RCC 7860 (cell line): ENCODE measurements around the gene RGS10.

Experiments
- DNase-seq: peaks from one replicate; pipeline ENCODE4 v3.0.0-alpha.2; 2015; ENCODE audit warnings: low spot score
- FAIRE-seq: peaks from 2 replicates; lab custom pipeline; 2012; peaks lifted over from hg19 to GRCh38; lab: Jason Lieb, UNC

The RGS10 gene

GRCh38 chr10:119499677-119500002 lies 42.9 kb downstream of the RGS10 start:
- DNase-seq (no peak), FAIRE-seq (no peak)

- peak; percentile 86 for DNase-seq
- peak; percentile 90 for FAIRE-seq
Observed at GRCh38 chr10:119498889-119499676, 43.4 kb downstream of the RGS10 start.

GRCh38 chr10:119497243-119497642 lies 45.3 kb downstream of the RGS10 start:
- no peak for DNase-seq
- no peak for FAIRE-seq

DNA sequence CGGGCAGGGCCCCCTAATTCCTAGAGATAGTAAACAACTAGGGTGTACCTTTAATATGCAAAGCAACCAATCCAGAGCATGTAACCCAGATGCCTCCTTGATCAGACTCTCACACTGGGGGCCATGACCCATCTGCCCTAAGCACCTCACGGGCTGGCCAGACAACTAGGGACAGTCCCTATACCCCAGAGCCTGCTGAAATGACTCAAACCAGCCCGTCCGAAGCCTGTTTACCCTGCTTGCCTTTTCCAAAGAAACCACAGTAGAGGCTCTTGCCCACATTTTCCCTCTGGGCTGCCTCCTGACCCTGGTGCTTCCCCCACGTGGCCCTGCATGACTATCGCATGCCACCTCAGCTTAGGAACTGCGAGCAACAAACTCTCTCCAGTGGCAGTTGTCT lies 46.2 kb downstream of the RGS10 start:
- FAIRE-seq (peak; percentile 61), DNase-seq (peak; percentile 78)

GRCh38 chr10:119495545-119495944 lies 47.0 kb downstream of the RGS10 start:
- FAIRE-seq, result no peak

GRCh38 chr10:119495021-119495505 lies 47.5 kb downstream of the RGS10 start:
- DNase-seq, result no peak
- FAIRE-seq, result no peak

More at GRCh38 chr10:119495545-119495944, 47.0 kb downstream of the RGS10 start:
- DNase-seq, result no peak

DNA sequence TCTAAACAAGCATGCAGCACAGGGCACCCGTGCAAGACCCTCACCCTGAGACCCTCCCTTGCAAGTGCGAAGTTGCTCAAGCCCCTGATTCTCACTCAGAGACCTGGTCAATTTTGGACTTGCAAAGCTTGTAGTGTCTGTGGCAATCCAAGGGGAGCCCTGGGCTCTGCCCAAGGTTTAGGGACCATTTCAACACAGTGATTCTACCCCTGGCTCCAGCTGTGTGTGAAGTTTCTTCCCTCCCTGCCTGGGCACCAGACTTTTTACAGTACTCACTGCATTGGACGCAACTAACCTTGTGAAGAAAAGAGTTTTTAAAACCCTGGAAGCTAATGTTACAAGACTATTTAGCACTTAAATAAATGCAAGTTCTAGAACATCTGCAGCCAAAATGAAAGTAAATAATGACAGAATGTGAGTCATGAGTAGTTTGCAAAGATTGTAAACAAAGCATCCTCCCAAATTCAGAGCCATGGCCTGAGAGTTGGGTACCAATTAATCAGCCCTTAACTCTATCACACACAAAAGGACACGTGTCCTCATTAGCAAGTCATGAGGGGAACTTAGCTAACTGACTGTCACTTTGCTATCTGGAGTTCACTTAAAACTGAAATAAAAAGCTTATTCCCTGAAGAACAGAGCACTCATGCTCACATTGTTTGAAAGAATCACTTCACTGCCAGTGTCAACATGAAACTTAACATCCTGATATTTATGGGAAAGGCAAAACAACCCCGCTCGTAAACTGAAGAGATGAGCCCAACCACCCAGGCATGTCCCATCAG lies 48.1 kb downstream of the RGS10 start:
- no peak for DNase-seq
- FAIRE-seq, result no peak

DNA sequence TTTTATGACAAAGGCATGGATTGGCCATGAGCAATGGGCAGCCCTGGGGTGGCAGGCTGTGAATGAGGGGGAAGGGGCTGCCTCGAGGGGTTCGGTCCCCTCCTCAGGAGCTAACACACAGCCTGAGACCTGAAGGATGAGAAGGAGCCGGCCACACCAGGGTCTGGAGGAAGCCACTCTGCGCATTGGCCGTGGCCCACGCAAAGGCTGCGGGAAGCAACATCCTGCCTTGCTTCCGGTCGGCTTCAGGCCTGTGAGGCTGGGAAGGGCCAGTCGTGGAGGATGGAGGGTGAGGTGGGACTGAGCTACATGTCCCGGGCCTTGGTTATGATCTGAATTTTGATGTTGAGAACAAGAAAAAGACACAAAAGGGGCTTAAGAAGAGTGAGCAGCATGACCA lies 49.4 kb downstream of the RGS10 start:
- DNase-seq (no peak), FAIRE-seq (no peak)

DNA sequence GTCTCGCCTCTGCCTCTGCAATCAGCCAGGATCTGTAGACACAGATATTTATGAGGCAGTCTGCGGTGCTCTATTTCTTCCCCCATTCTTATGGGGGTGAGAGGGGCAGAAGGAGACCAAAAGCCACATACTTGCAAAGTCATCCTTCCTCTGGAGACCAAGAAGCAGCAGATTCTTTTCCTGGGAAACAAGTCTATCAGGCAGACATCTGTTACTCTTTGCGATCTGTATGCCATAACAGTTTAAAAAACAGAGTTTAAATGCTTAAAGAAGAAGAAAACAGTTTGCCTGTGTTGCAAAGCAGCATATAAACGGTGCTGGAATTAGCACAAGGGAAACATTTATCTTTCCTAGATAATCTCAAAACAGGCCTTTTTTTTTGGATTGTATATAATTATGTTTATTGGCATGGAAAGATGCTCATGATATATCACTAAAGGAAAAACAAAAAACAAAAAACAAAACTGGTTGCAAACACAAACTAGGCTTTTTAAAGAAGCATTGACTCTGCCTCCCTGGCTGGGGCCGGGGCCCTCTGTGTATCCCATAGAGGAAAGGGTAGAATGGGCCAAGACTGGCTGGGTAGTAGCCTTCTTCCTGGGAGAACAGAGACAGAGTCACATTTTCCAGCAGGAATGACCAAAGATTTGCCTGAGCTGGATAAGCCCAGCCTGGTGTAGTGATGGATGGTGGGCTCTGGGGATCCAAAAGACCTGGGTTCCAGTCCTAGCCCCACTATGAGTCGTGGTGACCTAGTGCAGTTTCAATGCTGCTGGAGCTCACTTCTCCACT lies 50.4 kb downstream of the RGS10 start:
- FAIRE-seq, result no peak
- no peak for DNase-seq

DNA sequence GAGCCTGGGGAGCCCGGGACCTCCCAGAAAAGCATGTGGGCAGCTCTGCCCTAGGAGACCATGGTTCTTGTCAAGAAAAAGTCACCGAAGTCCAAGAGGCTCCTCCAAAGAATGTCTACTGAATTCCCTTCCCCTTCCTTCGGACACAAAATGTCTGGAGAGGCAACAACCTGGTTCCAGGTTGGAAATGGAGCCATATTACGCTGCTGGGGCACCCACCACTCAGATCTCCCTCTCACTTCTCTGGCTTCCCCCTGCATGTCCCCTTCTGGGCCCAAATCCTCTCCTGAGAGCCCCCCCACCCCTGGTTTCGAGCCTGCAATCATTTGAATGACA lies 52.6 kb downstream of the RGS10 start:
- DNase-seq (no peak), FAIRE-seq (no peak)

DNA sequence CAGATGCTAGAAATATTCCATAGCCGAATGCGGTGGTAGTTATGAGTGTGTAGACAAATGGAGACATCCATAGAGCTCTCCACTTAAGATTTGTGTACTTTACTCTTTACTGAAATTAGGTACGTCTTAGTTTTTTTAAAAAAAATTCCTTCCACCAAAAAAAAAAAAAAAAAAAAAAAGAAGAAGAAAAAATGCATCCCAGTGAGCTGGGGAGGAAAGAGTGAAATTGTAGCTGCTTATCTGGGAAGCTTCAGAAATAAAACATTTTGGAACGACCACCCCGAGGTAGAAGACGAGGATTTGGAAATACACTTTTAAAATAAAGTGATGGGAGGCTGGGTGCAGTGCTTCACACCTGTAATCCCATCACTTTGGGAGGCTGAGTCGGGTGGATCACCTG lies 53.8 kb downstream of the RGS10 start:
- DNase-seq, result no peak
- no peak for FAIRE-seq

GRCh38 chr10:119483839-119484238 lies 58.7 kb downstream of the RGS10 start:
- DNase-seq (no peak), FAIRE-seq (no peak)

DNA sequence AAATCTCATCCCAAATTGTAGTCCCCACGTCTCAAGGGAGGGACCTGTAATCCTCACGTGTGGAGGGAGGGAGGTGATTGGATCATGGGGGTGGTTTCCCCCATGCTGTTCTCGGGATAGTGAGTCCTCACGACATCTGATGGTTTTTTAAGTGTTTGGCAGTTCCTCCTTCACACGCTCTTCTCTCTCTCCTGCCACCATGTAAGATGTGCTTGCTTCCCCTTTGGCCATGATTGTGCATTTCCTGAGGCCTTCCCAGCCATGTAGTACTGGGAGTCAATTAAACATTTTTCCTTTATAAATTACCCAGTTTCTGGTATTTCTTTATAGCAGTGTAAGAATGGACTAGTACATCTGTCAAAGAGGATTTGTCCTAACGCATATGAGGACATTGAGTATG lies 59.5 kb downstream of the RGS10 start:
- FAIRE-seq, result no peak
- DNase-seq, result no peak

DNA sequence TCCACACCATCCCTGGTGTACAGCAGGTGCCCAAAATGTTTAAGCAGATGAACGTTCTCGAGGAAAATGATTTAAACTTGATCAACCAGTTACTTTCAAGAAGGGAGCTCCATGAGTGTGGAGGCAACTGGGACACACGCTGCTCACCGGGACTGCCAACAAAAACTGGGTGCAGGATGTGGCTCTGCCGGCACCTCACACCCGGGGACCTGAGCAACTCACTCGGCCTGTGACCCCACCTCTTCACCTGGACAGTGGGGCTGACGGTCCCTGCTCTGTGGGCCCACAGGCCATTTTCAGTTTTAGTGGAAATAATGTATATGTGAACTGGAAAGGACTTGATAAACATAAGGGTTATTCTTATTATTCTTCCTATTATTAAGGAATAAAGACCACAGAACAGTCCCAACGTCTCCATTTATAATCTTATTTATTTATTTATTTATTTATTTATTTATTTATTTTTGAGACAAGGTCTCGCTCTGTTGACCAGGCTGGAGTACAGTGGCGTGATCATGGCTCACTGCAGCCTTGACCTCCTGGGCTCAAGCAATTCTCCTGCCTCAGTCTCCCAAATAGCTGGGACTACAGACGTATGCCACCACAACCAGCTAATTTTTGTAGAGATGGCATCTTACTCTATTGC lies 60.6 kb downstream of the RGS10 start:
- FAIRE-seq (no peak), DNase-seq (no peak)

GRCh38 chr10:119480667-119481066 lies 61.9 kb downstream of the RGS10 start:
- FAIRE-seq (no peak), DNase-seq (no peak)

GRCh38 chr10:119479532-119479931 lies 63.0 kb downstream of the RGS10 start:
- no peak for FAIRE-seq
- no peak for DNase-seq

GRCh38 chr10:119478811-119479341 lies 63.6 kb downstream of the RGS10 start:
- no peak for FAIRE-seq
- no peak for DNase-seq

DNA sequence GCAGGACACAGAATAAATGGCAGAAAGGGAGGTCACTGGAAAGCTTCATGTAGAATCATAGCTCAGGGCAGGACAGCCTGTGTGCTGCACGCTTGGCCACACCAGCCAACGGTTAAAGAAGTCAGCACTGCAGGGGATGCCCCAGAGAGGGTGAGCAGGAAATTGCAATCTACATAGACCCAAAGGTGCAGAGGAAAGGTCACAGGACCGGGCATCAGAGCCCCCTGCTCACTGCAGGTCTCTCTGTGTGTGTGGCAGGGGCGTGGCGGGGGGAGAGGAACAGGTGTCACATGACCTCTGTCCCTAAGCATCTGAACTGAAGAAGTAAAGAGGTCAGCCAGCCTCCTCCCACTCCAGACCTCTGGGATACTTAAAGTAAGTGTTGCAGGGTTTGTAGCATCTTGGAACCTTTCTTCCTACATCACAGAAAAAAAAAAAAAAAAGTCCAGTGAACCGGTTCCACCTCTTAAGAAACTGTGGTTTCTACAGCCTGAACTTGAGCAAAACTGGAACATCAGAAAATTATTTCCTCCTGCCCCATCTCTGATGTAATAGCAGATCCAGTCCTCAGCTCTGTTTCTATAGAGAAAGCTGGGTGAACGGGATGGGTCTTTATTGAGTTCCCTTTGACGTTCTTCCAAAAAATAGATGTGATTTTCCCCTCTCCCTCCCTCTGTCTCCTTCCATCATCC lies 64.3 kb downstream of the RGS10 start:
- DNase-seq (no peak), FAIRE-seq (no peak)

DNA sequence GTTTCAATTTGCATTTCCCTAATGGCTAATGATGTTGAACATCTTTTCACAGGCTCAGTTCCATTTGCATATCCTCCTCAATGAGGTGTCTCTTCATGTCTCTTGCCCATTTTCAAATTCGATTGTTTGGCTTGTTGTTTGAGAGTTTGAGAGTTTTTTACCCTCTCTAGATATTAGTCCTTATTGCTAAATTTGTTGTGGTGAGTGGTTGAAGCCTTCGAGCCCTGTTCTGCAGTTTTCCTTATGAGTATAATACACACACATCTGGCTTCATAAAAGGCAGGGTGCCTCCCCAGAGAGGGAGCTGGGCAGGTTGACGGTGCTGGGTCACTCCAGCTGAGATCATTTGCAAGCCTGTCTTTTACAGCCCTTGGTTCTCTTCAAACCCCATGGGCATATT lies 65.1 kb downstream of the RGS10 start:
- no peak for DNase-seq
- no peak for FAIRE-seq

- no peak for DNase-seq
- FAIRE-seq, result no peak
Observed at GRCh38 chr10:119474606-119475005, 67.9 kb downstream of the RGS10 start.
